Measurements from ENCODE around the gene NHERF2. TPM values are rescaled to one million over a fixed set of nuclear protein-coding genes. Genes with fewer than 3 reads are reported as not detected.

The NHERF2 gene
- total RNA-seq, 2 experiments from 2014 or later = 1.1 to 1.4 TPM

GRCh38 chr16:2035431-2036199, 8.9 kb downstream of the NHERF2 start:
- no peaks in the 10 kb centered on the region for H3K27me3 Mint-ChIP-seq
- no peak for DNase-seq
- H3K4me1 Mint-ChIP-seq = no peaks in the 10 kb centered on the region
- H3K4me3 Mint-ChIP-seq = no peak overlapping the region
- no peaks in the 10 kb centered on the region for H3K9me3 Mint-ChIP-seq
- POLR2A ChIA-PET = no interaction called here
- no peak overlapping the region for H3K27ac Mint-ChIP-seq
- H3K36me3 Mint-ChIP-seq (ENCODE audit: low read depth) = no peaks in the 10 kb centered on the region
- CTCF ChIA-PET = interaction anchor here (1.0 kb wide), 1 partner anchor 13 kb away, joined by 3 read pairs; no protein-coding TSS in a partner anchor

GRCh38 chr16:2036200-2036966, 9.7 kb downstream of the NHERF2 start:
- ChIA-PET POLR2A (no interaction called here), CTCF (interaction anchor here (1.0 kb wide), 1 partner anchor 14 kb away, joined by 3 read pairs; no protein-coding TSS in a partner anchor)
- H3K4me1 Mint-ChIP-seq = no peaks in the 10 kb centered on the region
- no peaks in the 10 kb centered on the region for H3K36me3 Mint-ChIP-seq (ENCODE audit: low read depth)
- no peak for DNase-seq
- H3K27ac Mint-ChIP-seq = no peak overlapping the region
- no peaks in the 10 kb centered on the region for H3K27me3 Mint-ChIP-seq
- no peaks in the 10 kb centered on the region for H3K9me3 Mint-ChIP-seq
- no peak overlapping the region for H3K4me3 Mint-ChIP-seq

- no peak overlapping the region for H3K27ac Mint-ChIP-seq
- no peaks in the 10 kb centered on the region for H3K9me3 Mint-ChIP-seq
- CTCF ChIA-PET = no interaction called here
Observed at GRCh38 chr16:2037115-2037514, 10.4 kb downstream of the NHERF2 start.

GRCh38 chr16:2037647-2038381, 11.1 kb downstream of the NHERF2 start:
- Mint-ChIP-seq H3K4me3 (no peak overlapping the region), H3K36me3 (ENCODE audit: low read depth) (no peaks in the 10 kb centered on the region), H3K4me1 (no peaks in the 10 kb centered on the region), H3K9me3 (no peaks in the 10 kb centered on the region), H3K27me3 (no peaks in the 10 kb centered on the region), H3K27ac (no peak overlapping the region)
- ChIA-PET CTCF (interaction anchor here (1.4 kb wide), 1 partner anchor 8 kb away, joined by 4 read pairs; no protein-coding TSS in a partner anchor), POLR2A (no interaction called here)
- DNase-seq = no peak

More at GRCh38 chr16:2037115-2037514, 10.4 kb downstream of the NHERF2 start:
- Mint-ChIP-seq H3K27me3 (no peaks in the 10 kb centered on the region), H3K36me3 (ENCODE audit: low read depth) (no peaks in the 10 kb centered on the region), H3K4me1 (no peaks in the 10 kb centered on the region), H3K4me3 (no peak overlapping the region)
- POLR2A ChIA-PET = no interaction called here
- no peak for DNase-seq

GRCh38 chr16:2038382-2039231, 11.9 kb downstream of the NHERF2 start:
- no peak for DNase-seq
- CTCF ChIA-PET = interaction anchor here (1.4 kb wide), 1 partner anchor 8 kb away, joined by 4 read pairs; no protein-coding TSS in a partner anchor
- Mint-ChIP-seq H3K27me3 (no peaks in the 10 kb centered on the region), H3K4me3 (no peak overlapping the region), H3K27ac (peak overlapping the region; percentile 19), H3K9me3 (no peaks in the 10 kb centered on the region), H3K36me3 (ENCODE audit: low read depth) (no peaks in the 10 kb centered on the region), H3K4me1 (no peaks in the 10 kb centered on the region)
- POLR2A ChIA-PET = no interaction called here

- no peaks in the 10 kb centered on the region for H3K27me3 Mint-ChIP-seq
- no peaks in the 10 kb centered on the region for H3K9me3 Mint-ChIP-seq
- H3K4me1 Mint-ChIP-seq = no peaks in the 10 kb centered on the region
- no peak overlapping the region for H3K27ac Mint-ChIP-seq
- H3K4me3 Mint-ChIP-seq = no peak overlapping the region
- CTCF ChIA-PET = interaction anchor here (0.6 to 1.4 kb wide), 2 partner anchors 9 to 774 kb away, joined by 3 to 4 read pairs; no protein-coding TSS in a partner anchor
- no peaks in the 10 kb centered on the region for H3K36me3 Mint-ChIP-seq (ENCODE audit: low read depth)
- DNase-seq = no peak
- POLR2A ChIA-PET = no interaction called here
Observed at GRCh38 chr16:2039274-2040031, 12.8 kb downstream of the NHERF2 start.

GRCh38 chr16:2040041-2040786, 13.5 kb downstream of the NHERF2 start:
- POLR2A ChIA-PET = no interaction called here
- CTCF ChIA-PET = no interaction called here

GRCh38 chr16:2040787-2041522, 14.3 kb downstream of the NHERF2 start:
- H3K4me3 Mint-ChIP-seq = no peak overlapping the region
- no peaks in the 10 kb centered on the region for H3K36me3 Mint-ChIP-seq (ENCODE audit: low read depth)
- POLR2A ChIA-PET = no interaction called here
- no peaks in the 10 kb centered on the region for H3K27me3 Mint-ChIP-seq
- no peak for DNase-seq
- no peaks in the 10 kb centered on the region for H3K9me3 Mint-ChIP-seq
- no peaks in the 10 kb centered on the region for H3K4me1 Mint-ChIP-seq
- CTCF ChIA-PET = interaction anchor here (1.0 kb wide), 1 partner anchor 112 kb away, joined by 3 read pairs; no protein-coding TSS in a partner anchor
- H3K27ac Mint-ChIP-seq = no peak overlapping the region

More at GRCh38 chr16:2040041-2040786, 13.5 kb downstream of the NHERF2 start:
- no peaks in the 10 kb centered on the region for H3K36me3 Mint-ChIP-seq (ENCODE audit: low read depth)
- no peaks in the 10 kb centered on the region for H3K9me3 Mint-ChIP-seq
- no peak for DNase-seq
- H3K4me1 Mint-ChIP-seq = no peaks in the 10 kb centered on the region
- no peak overlapping the region for H3K4me3 Mint-ChIP-seq
- no peaks in the 10 kb centered on the region for H3K27me3 Mint-ChIP-seq
- no peak overlapping the region for H3K27ac Mint-ChIP-seq

GRCh38 chr16:2042171-2042985, 15.7 kb downstream of the NHERF2 start:
- peaks cover 9% of the 10 kb centered on the region for H3K4me1 Mint-ChIP-seq
- H3K36me3 Mint-ChIP-seq (ENCODE audit: low read depth) = no peaks in the 10 kb centered on the region
- ChIA-PET POLR2A (no interaction called here), CTCF (no interaction called here)
- no peaks in the 10 kb centered on the region for H3K27me3 Mint-ChIP-seq
- H3K4me3 Mint-ChIP-seq = no peak overlapping the region
- no peaks in the 10 kb centered on the region for H3K9me3 Mint-ChIP-seq
- H3K27ac Mint-ChIP-seq = no peak overlapping the region
- no peak for DNase-seq

GRCh38 chr16:2042986-2043666, 16.4 kb downstream of the NHERF2 start:
- CTCF ChIA-PET = no interaction called here
- H3K27ac Mint-ChIP-seq = no peak overlapping the region
- no peaks in the 10 kb centered on the region for H3K27me3 Mint-ChIP-seq
- POLR2A ChIA-PET = no interaction called here
- peaks cover 10% of the 10 kb centered on the region for H3K4me1 Mint-ChIP-seq
- no peaks in the 10 kb centered on the region for H3K9me3 Mint-ChIP-seq
- H3K4me3 Mint-ChIP-seq = no peak overlapping the region
- H3K36me3 Mint-ChIP-seq (ENCODE audit: low read depth) = no peaks in the 10 kb centered on the region
- no peak for DNase-seq
